GM21381 (cell line): ENCODE measurements around the gene MLXIP.
"Not testable (repeated sequence)": the region's sequence is repeated elsewhere in the genome, so short reads cannot be mapped to it uniquely, and the experiment has no call there.

Experiments used
- ATAC-seq: cut with Tn5 transposase; IDR thresholded peaks from one replicate; pipeline ENCODE4 v1.9.1; 2021; ENCODE audit warnings: mild to moderate bottlenecking, moderate library complexity; ENCODE audit not compliant: unreplicated experiment

MLXIP gene

DNA sequence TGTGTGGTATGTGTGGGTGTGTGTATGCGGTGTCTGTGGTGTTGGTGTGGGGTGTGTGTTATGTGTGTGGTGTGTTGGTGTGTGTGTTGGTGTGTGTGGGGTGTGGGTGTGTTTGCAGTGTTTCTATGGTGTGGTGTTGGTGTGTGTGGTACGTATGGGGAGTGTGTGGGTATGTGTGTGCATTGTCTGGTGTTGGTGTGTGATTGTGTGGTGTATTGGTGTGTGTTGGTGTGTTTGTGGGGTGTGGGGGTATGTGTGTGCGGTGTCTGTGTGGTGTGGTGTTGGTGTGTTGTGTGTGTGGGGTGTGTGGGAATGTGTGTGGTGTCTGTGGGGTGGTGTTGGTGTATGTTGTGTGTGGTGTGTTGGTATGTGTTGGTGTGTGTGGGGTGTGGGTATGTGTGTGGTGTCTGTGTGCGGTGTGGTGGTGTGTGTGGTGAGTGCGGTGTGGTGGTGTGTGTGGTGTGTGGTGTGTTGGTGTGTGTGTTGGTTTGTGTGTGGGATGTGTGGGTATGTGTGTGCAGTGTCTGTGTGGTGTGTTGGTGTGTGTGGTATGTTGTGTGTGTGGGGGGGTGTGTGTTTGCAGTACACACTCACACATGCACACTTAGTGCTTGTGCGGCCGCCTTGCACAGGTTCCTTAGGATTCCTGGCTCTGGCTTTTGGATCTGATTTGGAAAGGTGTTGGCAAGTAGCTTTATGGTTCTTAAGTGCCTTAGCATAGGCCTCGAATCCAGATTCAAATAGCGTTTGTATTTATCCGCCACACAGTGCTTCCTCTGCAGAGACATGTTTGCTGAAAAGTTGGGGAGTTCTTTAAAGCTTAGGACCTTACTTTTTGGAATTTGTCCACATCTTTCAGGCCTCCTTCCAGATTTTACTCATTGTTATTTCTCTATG, 16.4 kb downstream of the MLXIP start:
- ATAC-seq, result no peak

- no peak for ATAC-seq
Observed at GRCh38 chr12:122096014-122096413, 17.5 kb downstream of the MLXIP start.

GRCh38 chr12:122096591-122097149, 18.1 kb downstream of the MLXIP start:
- no peak for ATAC-seq

GRCh38 chr12:122097584-122097926, 19.0 kb downstream of the MLXIP start:
- ATAC-seq, result no peak

DNA sequence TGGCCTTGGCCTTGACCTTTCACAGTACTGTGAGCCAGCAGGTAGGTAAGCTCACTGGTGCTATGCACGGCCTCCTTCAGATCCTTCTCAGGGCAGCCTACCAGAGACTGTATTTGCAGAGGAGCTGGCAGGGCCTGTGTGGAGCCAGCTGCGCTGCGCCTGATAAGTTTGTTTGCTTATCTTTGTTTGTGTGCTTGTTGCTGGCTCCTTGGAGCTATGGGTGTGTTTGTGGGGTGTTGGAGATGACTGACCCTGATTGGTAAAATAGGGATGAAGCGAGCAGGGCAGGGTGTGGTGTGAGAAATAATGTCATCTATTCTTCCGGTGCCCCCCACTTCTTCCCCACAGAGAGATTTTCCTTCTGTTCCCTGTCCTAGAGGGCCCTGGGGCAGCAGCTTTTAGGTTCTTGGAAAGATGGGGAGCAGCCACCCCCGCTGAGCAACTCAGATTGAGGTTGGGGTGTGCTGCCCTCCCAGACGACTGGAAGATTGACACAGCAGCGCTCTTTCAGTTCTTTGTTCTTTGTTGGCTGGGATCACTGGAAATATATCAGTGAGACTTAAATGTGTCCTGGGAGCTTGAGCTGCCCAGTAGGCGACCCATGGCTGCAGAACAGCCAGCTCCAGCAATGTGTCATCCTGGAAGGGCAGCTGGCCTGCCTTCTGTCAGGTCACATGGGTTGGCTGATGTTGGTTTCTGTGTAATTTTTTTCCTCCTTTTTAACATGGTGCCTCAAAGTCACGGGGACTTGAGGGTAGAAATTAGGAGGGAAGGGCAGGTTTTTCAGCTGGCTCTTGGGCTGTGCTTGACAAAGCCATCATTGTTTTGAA, 19.6 kb downstream of the MLXIP start:
- no peak for ATAC-seq

- ATAC-seq, result no peak
Observed at GRCh38 chr12:122099280-122099749, 20.8 kb downstream of the MLXIP start.

DNA sequence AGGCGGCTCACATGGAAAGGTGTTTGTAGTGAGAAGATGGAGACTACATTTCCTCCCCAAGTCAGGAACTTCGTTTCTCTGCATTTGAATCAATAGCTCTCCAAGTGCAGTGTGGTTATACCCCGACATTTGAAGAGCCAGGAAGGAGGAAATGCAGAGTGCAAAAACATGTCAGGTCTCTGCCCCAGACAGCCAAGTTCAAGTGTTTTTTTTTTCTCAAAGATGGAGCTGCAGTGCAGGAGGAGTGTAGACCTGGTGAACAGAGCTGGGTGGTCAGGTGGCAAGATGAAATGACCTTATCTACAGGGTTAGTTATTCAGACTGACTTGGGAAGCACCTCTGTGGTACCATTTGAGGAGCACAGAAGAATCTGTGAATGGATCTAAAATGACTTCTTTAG, 21.3 kb downstream of the MLXIP start:
- ATAC-seq, result no peak

GRCh38 chr12:122100568-122100967, 22.0 kb downstream of the MLXIP start:
- ATAC-seq, result no peak

GRCh38 chr12:122102331-122102730, 23.8 kb downstream of the MLXIP start:
- ATAC-seq, result no peak

DNA sequence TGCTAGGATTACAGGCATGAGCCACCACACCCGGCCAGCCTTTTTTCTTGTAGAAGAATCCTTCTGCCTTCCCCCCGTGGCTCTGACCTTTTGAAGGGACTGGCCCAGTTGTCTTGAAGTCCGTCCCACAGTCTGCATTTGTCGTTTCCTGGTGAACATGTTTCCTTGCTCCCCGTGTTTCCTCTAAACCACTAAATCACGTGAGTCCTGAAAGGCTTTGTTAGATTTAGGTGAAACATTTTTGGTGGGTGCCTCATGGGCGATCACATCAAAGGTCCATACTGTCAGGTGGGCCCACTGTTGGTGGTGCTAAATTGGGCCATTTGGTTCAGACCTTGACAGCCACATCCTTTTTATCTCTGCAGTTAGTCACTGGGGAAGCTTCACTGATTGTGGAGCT, 26.3 kb downstream of the MLXIP start:
- no peak for ATAC-seq

DNA sequence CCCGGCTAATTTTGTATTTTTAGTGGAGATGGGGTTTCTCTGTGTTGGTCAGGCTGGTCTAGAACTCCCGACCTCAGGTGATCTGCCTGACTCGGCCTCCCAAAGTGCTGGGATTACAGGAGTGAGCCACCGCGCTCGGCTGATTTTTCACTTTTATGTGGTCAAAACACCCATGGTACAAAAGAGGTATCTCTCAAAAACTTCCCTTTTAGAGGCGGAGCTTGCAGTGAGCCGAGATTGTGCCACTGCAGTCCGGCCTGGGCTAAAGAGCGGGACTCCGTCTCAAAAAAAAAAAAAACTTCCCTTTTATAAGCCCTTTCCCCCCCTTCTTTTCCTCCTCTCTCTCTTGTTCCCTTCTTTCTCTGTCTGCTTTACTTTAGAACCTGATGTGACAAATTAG, 26.9 kb downstream of the MLXIP start:
- not testable (repeated sequence) for ATAC-seq

DNA sequence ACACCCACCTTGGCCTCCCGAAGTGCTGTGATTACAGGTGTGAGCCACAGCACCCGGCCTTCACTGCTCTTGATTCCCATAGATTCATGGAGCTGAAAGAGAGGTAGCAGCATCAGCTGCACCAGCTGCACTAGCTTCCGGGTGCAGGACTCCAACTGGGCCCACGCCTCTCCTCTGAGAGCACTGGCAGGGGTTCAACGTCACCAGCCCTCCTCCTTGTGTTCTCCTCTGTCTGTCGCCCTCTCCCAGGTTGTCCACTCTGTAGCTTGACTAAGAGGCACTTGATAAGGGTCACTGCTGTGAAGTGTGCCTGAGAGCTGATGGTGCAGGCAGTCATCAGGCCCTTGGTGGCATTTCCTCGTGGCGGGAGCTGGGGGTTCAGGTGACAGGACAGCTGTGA, 28.3 kb downstream of the MLXIP start:
- ATAC-seq, result no peak

GRCh38 chr12:122107261-122107660, 28.7 kb downstream of the MLXIP start:
- no peak for ATAC-seq

- no peak for ATAC-seq
Observed at GRCh38 chr12:122111089-122111641, 32.6 kb downstream of the MLXIP start.

- no peak for ATAC-seq
Observed at GRCh38 chr12:122116707-122117535, 38.4 kb downstream of the MLXIP start.

- no peak for ATAC-seq
Observed at GRCh38 chr12:122117979-122118378, 39.4 kb downstream of the MLXIP start.

DNA sequence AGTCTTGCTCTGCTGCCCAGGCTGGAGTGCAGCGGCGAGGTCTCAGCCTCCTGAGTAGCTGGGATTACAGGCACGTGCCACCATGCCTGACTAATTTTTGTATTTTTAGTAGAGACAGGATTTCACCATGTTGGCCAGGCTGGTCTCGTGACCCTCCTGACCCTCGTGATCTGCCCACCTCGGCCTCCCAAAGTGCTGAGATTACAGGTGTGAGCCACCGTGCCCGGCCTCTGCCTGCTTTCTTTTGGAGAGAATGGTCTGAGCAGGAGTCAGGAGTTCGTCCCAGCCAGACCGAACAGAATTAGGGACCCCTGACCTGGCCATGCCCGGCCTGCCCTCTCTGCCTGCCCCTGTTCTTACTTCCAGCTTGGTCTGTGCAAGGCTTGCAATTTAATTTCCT, 42.8 kb downstream of the MLXIP start:
- ATAC-seq, result not testable (repeated sequence)

DNA sequence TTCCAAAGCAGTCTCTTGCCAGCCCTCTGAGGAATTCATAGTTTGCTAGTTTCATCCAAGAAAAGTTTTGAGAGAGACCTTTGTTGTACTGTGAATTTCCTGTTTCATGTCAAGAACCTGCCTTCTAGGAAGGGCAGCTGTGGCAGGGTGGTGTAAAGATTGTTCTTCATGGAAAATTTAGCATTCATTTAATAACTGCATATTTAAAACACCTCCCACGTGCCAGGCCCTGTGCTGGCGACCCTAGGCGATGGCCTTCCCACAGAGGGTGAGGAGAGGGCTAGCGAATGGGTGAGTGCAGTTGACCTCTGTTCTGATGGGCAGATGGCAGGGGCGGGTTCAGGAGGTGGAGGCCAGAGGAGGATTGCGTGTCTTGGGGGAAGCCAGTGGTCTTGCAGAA, 43.2 kb downstream of the MLXIP start:
- no peak for ATAC-seq

GRCh38 chr12:122123051-122123760, 44.6 kb downstream of the MLXIP start:
- ATAC-seq, result no peak

DNA sequence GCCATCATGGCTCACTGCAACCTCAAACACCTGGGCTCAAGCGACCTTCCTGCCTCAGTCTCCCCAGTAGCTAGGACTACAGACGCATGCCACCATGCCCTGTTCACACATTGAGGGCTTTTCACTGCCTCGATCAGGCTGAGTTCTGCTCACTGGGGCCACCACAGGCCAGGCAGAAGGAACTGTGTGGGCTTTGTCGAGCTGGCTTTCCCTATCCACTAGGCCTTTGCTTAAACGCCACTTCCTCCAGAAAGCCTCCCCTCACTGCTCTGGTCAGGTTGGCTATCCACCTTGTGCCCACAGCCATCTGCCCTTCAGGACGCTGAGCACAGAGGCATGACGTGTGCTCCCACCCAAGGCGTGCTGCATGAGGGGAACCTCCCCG, 45.2 kb downstream of the MLXIP start:
- ATAC-seq, result no peak
